ENCODE data around the gene FOXO3. TPM values are rescaled to one million over a fixed set of nuclear protein-coding genes. Genes with fewer than 3 reads are reported as not detected.
"Not testable (repeated sequence)": the region's sequence is repeated elsewhere in the genome, so short reads cannot be mapped to it uniquely, and the experiment has no call there.

FOXO3 gene
- polyA plus RNA-seq, 2 donors: 9.6 to 15.3 TPM

GRCh38 chr6:108535920-108536535 is 24.7 kb upstream of the FOXO3 start:
- H3K4me1 ChIP-seq (ENCODE audit: control insufficient read depth in 2 of 2, insufficient read depth in 2 of 2, low read length in 1 of 2); H3K36me3 ChIP-seq (ENCODE audit: control insufficient read depth in 2 of 2, insufficient read depth in 2 of 2, low read length in 1 of 2); H3K27ac ChIP-seq (ENCODE audit: low read depth in 2 of 2, low read length in 1 of 2); H3K4me3 ChIP-seq (ENCODE audit: low read depth in 1 of 2, low read length in 2 of 2); H3K27me3 ChIP-seq (ENCODE audit: control insufficient read depth in 1 of 2, insufficient read depth in 2 of 2, low read length in 2 of 2); H3K9me3 ChIP-seq (ENCODE audit: control insufficient read depth in 2 of 2, insufficient read depth in 1 of 2, low read depth in 1 of 2, low read length in 1 of 2): not testable (repeated sequence)
- WGBS, 2 donors: 77 to 88% methylated on average over 4 of the region's 4 CpGs

GRCh38 chr6:108541843-108542759 is 18.6 kb upstream of the FOXO3 start:
- Histone ChIP-seq H3K27me3 (ENCODE audit: control insufficient read depth in 1 of 2, insufficient read depth in 2 of 2, low read length in 2 of 2) (no peaks in the 10 kb centered on the region), H3K27ac (ENCODE audit: low read depth in 2 of 2, low read length in 1 of 2) (no peak overlapping the region), H3K4me3 (ENCODE audit: low read depth in 1 of 2, low read length in 2 of 2) (no peak overlapping the region), H3K4me1 (ENCODE audit: control insufficient read depth in 2 of 2, insufficient read depth in 2 of 2, low read length in 1 of 2) (peaks cover 0 to 5% of the 10 kb centered on the region in 2 donors), H3K36me3 (ENCODE audit: control insufficient read depth in 2 of 2, insufficient read depth in 2 of 2, low read length in 1 of 2) (no peaks in the 10 kb centered on the region), H3K9me3 (ENCODE audit: control insufficient read depth in 2 of 2, insufficient read depth in 1 of 2, low read depth in 1 of 2, low read length in 1 of 2) (no peaks in the 10 kb centered on the region)
- 15 to 18% methylated on average over 5 of the region's 5 CpGs for WGBS, 2 donors

GRCh38 chr6:108543175-108543940 is 17.4 kb upstream of the FOXO3 start:
- Histone ChIP-seq H3K36me3 (ENCODE audit: control insufficient read depth in 2 of 2, insufficient read depth in 2 of 2, low read length in 1 of 2) (no peaks in the 10 kb centered on the region), H3K4me3 (ENCODE audit: low read depth in 1 of 2, low read length in 2 of 2) (no peak overlapping the region), H3K27me3 (ENCODE audit: control insufficient read depth in 1 of 2, insufficient read depth in 2 of 2, low read length in 2 of 2) (no peaks in the 10 kb centered on the region), H3K4me1 (ENCODE audit: control insufficient read depth in 2 of 2, insufficient read depth in 2 of 2, low read length in 1 of 2) (peaks cover 0 to 5% of the 10 kb centered on the region in 2 donors), H3K9me3 (ENCODE audit: control insufficient read depth in 2 of 2, insufficient read depth in 1 of 2, low read depth in 1 of 2, low read length in 1 of 2) (no peaks in the 10 kb centered on the region), H3K27ac (ENCODE audit: low read depth in 2 of 2, low read length in 1 of 2) (no peak overlapping the region)
- 79 to 83% methylated on average over 7 of the region's 7 CpGs for WGBS, 2 donors

- Histone ChIP-seq H3K4me3 (ENCODE audit: low read depth in 1 of 2, low read length in 2 of 2) (no peak overlapping the region), H3K36me3 (ENCODE audit: control insufficient read depth in 2 of 2, insufficient read depth in 2 of 2, low read length in 1 of 2) (no peaks in the 10 kb centered on the region), H3K4me1 (ENCODE audit: control insufficient read depth in 2 of 2, insufficient read depth in 2 of 2, low read length in 1 of 2) (peaks cover 0 to 5% of the 10 kb centered on the region in 2 donors), H3K9me3 (ENCODE audit: control insufficient read depth in 2 of 2, insufficient read depth in 1 of 2, low read depth in 1 of 2, low read length in 1 of 2) (no peaks in the 10 kb centered on the region), H3K27me3 (ENCODE audit: control insufficient read depth in 1 of 2, insufficient read depth in 2 of 2, low read length in 2 of 2) (no peaks in the 10 kb centered on the region), H3K27ac (ENCODE audit: low read depth in 2 of 2, low read length in 1 of 2) (peak overlapping the region; percentile 4 to 26)
- WGBS, 2 donors: 48 to 51% methylated on average over 3 of the region's 3 CpGs
Measured at GRCh38 chr6:108544606-108545005, 16.1 kb upstream of the FOXO3 start.

- WGBS, 2 donors: 80 to 87% methylated on average over 6 of the region's 6 CpGs
- H3K27me3 ChIP-seq (ENCODE audit: control insufficient read depth in 1 of 2, insufficient read depth in 2 of 2, low read length in 2 of 2): no peaks in the 10 kb centered on the region
- peaks cover 0 to 5% of the 10 kb centered on the region in 2 donors for H3K4me1 ChIP-seq (ENCODE audit: control insufficient read depth in 2 of 2, insufficient read depth in 2 of 2, low read length in 1 of 2)
- H3K27ac ChIP-seq (ENCODE audit: low read depth in 2 of 2, low read length in 1 of 2): no peak overlapping the region
- H3K36me3 ChIP-seq (ENCODE audit: control insufficient read depth in 2 of 2, insufficient read depth in 2 of 2, low read length in 1 of 2): no peaks in the 10 kb centered on the region
- H3K4me3 ChIP-seq (ENCODE audit: low read depth in 1 of 2, low read length in 2 of 2): no peak overlapping the region
- H3K9me3 ChIP-seq (ENCODE audit: control insufficient read depth in 2 of 2, insufficient read depth in 1 of 2, low read depth in 1 of 2, low read length in 1 of 2): no peaks in the 10 kb centered on the region
Measured at GRCh38 chr6:108546079-108547049, 14.4 kb upstream of the FOXO3 start.

GRCh38 chr6:108549241-108549640 is 11.5 kb upstream of the FOXO3 start:
- Histone ChIP-seq H3K27ac (ENCODE audit: low read depth in 2 of 2, low read length in 1 of 2) (no peak overlapping the region), H3K4me3 (ENCODE audit: low read depth in 1 of 2, low read length in 2 of 2) (no peak overlapping the region), H3K27me3 (ENCODE audit: control insufficient read depth in 1 of 2, insufficient read depth in 2 of 2, low read length in 2 of 2) (no peaks in the 10 kb centered on the region), H3K36me3 (ENCODE audit: control insufficient read depth in 2 of 2, insufficient read depth in 2 of 2, low read length in 1 of 2) (no peaks in the 10 kb centered on the region), H3K9me3 (ENCODE audit: control insufficient read depth in 2 of 2, insufficient read depth in 1 of 2, low read depth in 1 of 2, low read length in 1 of 2) (no peaks in the 10 kb centered on the region), H3K4me1 (ENCODE audit: control insufficient read depth in 2 of 2, insufficient read depth in 2 of 2, low read length in 1 of 2) (peaks cover 0 to 5% of the 10 kb centered on the region in 2 donors)
- WGBS, 2 donors: 89 to 90% methylated on average over 1 of the region's 1 CpG

- Histone ChIP-seq H3K36me3 (ENCODE audit: control insufficient read depth in 2 of 2, insufficient read depth in 2 of 2, low read length in 1 of 2) (no peaks in the 10 kb centered on the region), H3K4me1 (ENCODE audit: control insufficient read depth in 2 of 2, insufficient read depth in 2 of 2, low read length in 1 of 2) (peaks cover 0 to 3% of the 10 kb centered on the region in 2 donors), H3K27me3 (ENCODE audit: control insufficient read depth in 1 of 2, insufficient read depth in 2 of 2, low read length in 2 of 2) (no peaks in the 10 kb centered on the region), H3K27ac (ENCODE audit: low read depth in 2 of 2, low read length in 1 of 2) (no peak overlapping the region), H3K9me3 (ENCODE audit: control insufficient read depth in 2 of 2, insufficient read depth in 1 of 2, low read depth in 1 of 2, low read length in 1 of 2) (no peaks in the 10 kb centered on the region), H3K4me3 (ENCODE audit: low read depth in 1 of 2, low read length in 2 of 2) (no peak overlapping the region)
- WGBS, 2 donors: 77 to 82% methylated on average over 3 of the region's 3 CpGs
Measured at GRCh38 chr6:108549741-108550140, 11.0 kb upstream of the FOXO3 start.

- Histone ChIP-seq H3K27me3 (ENCODE audit: control insufficient read depth in 1 of 2, insufficient read depth in 2 of 2, low read length in 2 of 2) (no peaks in the 10 kb centered on the region), H3K4me1 (ENCODE audit: control insufficient read depth in 2 of 2, insufficient read depth in 2 of 2, low read length in 1 of 2) (no peaks in the 10 kb centered on the region), H3K27ac (ENCODE audit: low read depth in 2 of 2, low read length in 1 of 2) (no peak overlapping the region), H3K4me3 (ENCODE audit: low read depth in 1 of 2, low read length in 2 of 2) (no peak overlapping the region), H3K9me3 (ENCODE audit: control insufficient read depth in 2 of 2, insufficient read depth in 1 of 2, low read depth in 1 of 2, low read length in 1 of 2) (no peaks in the 10 kb centered on the region), H3K36me3 (ENCODE audit: control insufficient read depth in 2 of 2, insufficient read depth in 2 of 2, low read length in 1 of 2) (no peaks in the 10 kb centered on the region)
- 79 to 84% methylated on average over 3 of the region's 3 CpGs for WGBS, 2 donors
Measured at GRCh38 chr6:108550256-108550655, 10.5 kb upstream of the FOXO3 start.
